Stomach (tissue), 9 donors: ENCODE data around the gene IGHMBP2. TPM values are rescaled to one million over a fixed set of nuclear protein-coding genes. Genes with fewer than 3 reads are reported as not detected.

Experiments
- DNase-seq, 2 donors: peaks; one replicate each; pipeline versions ENCODE4 v3.0.0 to v3.0.0-alpha.2; 2013 to 2019
- H3K27ac ChIP-seq, 5 donors: fragments of 200-600 bp in 4 of 5; sonication (generic) in 4 of 5; one replicate each; pipeline ENCODE4 v1.5.1; 2013 to 2019; ENCODE audit warnings: mild to moderate bottlenecking in 1 of 5, moderate library complexity in 1 of 5
- H3K27me3 ChIP-seq, 3 donors: fragments of 200-600 bp; sonication (generic); one replicate each; pipeline ENCODE4 v1.5.1; 2017 to 2019; ENCODE audit warnings: mixed run types in 1 of 3
- H3K36me3 ChIP-seq, 4 donors: fragments of 200-600 bp; sonication (generic); 1 replicate in 3 of 4; 2 replicates in 1 of 4; pipeline ENCODE4 v1.5.1; 2016 to 2019
- H3K4me1 ChIP-seq, 4 donors: fragments of 200-600 bp; sonication (generic); one replicate each; pipeline ENCODE4 v1.5.1; 2016 to 2019
- H3K4me3 ChIP-seq, 4 donors: fragments of 200-600 bp; sonication (generic) in 3 of 4; one replicate each; pipeline ENCODE4 v1.5.1; 2016 to 2019; ENCODE audit warnings: mild to moderate bottlenecking in 1 of 4
- H3K9me3 ChIP-seq, 4 donors: fragments of 200-600 bp; sonication (generic); one replicate each; pipeline ENCODE4 v1.5.1; 2016 to 2019
- EP300 ChIP-seq: sonication (generic); formaldehyde crosslinking; IDR thresholded peaks from one replicate; pipeline ENCODE4 v1.6.1; 2017; ENCODE audit warnings: antibody characterized with exemption
- POLR2A ChIP-seq, 4 donors: fragments of 450-650 bp; IDR thresholded peaks; one replicate each; pipeline ENCODE4 v1.6.1; 2016; ENCODE audit warnings: antibody characterized with exemption in 4 of 4, control low read depth in 2 of 4, mild to moderate bottlenecking in 1 of 4, moderate library complexity in 1 of 4
- POLR2AphosphoS5 ChIP-seq, 3 donors: sonication (generic); formaldehyde crosslinking; IDR thresholded peaks; one replicate each; pipeline ENCODE4 v1.6.1; 2016; ENCODE audit warnings: antibody characterized with exemption in 3 of 3
- WGBS, 5 donors: extraction: QIAGEN DNeasy Blood & Tissue Kit in 3 of 5; methylation state at CpG; one replicate each; pipeline versions ENCODE4 v1.1.5 to v1.1.7; 2013 to 2018; 5-methylcytosine and 5-hydroxymethylcytosine counted together
- intact Hi-C: fragments of 100-400 bp; cut with DNase I; formaldehyde crosslinking; loops from one replicate; pipeline ENCODE4 v1.15.1; 2023; ENCODE audit warnings: low total_unique reads
- polyA plus RNA-seq, 3 donors: library from polyadenylated mRNA; stranded (reverse); fragments of 200-250 nt; gene quantifications; one replicate each; pipeline ENCODE4 v1.2.3, GENCODE V29; 2013
- total RNA-seq, 5 donors: library from RNA; depleted of rRNA; stranded (reverse); fragments of >200 nt; gene quantifications; one replicate each; pipeline versions ENCODE4 v1.1.0 to v1.2.3, GENCODE V29; 2014 to 2016
- TF ChIP-seq, protein P1 (sequence below), 7 experiments: fragments of 450-650 bp in 4 of 7; fragments of 200-600 bp in 3 of 7; sonication (generic) in 3 of 7; IDR thresholded peaks; one replicate each; pipeline ENCODE4 v1.5.1; 2016 to 2019; ENCODE audit warnings: antibody characterized with exemption in 7 of 7, control low read depth in 2 of 7, mild to moderate bottlenecking in 1 of 7
- donor health status: healthy with polysubstance abuse.
- donor health status: Bipolar disorder and iron deficiency.
- donor health status: healthy.

IGHMBP2 gene
- total and polyA plus RNA-seq, 8 donors, result 8.8 to 133 (median 13.7) TPM

DNA sequence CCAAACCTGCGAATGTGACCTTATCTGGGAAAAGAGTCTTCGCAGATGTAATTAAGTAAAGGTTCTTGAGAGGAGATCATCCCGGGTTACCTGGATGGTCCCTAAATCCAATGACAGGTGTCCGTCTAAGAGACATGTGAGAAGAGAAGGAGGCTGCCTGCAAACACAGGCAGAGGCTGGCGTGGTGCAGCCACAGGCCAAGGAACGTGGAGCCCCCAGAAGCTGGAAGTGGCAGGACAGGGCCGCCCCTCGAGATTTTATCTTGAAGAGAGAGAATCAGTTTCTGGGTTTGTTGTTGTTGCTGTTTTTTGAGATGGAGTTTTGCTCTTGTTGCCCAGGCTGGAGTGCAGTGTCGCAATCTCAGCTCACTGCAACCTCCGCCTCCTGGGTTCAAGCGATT lies 43.5 kb downstream of the IGHMBP2 start:
- no peaks in the 10 kb centered on the region for H3K9me3 ChIP-seq
- 68 to 84% (median 72%) methylated on average over 11 of the region's 11 CpGs for WGBS, 5 donors
- H3K27ac ChIP-seq, result peak overlapping the region in 2 of 5 donors; percentile 84 to 91
- peaks cover 0 to 36% (median 20%) of the 10 kb centered on the region in 4 donors for H3K4me1 ChIP-seq
- H3K27me3 ChIP-seq, result no peaks in the 10 kb centered on the region
- DNase-seq, result no peak
- intact Hi-C loops, result no loop called here
- no peak overlapping the region for H3K4me3 ChIP-seq
- no peaks in the 10 kb centered on the region for H3K36me3 ChIP-seq
- TF ChIP-seq EP300 (no peak), POLR2A (IDR thresholded peaks at IDR 0.05) (no peak), POLR2AphosphoS5 (IDR thresholded peaks at IDR 0.05) (no peak)
- TF ChIP-seq, protein P1, sequence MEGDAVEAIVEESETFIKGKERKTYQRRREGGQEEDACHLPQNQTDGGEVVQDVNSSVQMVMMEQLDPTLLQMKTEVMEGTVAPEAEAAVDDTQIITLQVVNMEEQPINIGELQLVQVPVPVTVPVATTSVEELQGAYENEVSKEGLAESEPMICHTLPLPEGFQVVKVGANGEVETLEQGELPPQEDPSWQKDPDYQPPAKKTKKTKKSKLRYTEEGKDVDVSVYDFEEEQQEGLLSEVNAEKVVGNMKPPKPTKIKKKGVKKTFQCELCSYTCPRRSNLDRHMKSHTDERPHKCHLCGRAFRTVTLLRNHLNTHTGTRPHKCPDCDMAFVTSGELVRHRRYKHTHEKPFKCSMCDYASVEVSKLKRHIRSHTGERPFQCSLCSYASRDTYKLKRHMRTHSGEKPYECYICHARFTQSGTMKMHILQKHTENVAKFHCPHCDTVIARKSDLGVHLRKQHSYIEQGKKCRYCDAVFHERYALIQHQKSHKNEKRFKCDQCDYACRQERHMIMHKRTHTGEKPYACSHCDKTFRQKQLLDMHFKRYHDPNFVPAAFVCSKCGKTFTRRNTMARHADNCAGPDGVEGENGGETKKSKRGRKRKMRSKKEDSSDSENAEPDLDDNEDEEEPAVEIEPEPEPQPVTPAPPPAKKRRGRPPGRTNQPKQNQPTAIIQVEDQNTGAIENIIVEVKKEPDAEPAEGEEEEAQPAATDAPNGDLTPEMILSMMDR (IDR thresholded peaks at IDR 0.05), result no peak

DNA sequence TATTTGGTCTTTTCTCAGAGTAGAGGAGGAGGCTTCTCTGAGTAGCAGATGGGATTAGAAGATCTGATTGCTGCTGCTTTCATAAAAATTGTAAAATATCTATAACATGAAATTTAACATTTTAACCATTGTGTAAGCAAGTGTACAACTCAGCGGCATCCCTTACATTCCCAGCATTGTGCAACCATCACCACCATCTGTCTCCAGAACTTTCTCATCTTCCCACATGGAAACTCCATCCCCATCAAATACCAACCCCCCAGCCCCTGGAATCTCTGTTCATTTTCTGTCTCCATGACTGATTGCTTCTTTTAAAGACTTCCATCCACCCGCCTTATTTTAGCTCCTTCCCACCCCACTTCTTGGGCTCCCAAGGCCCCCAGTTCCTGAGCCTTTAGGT lies 44.8 kb downstream of the IGHMBP2 start:
- H3K27me3 ChIP-seq, result no peaks in the 10 kb centered on the region
- WGBS, 5 donors, result 39 to 80% (median 69%) methylated on average over 2 of the region's 2 CpGs
- no peaks in the 10 kb centered on the region for H3K36me3 ChIP-seq
- no peaks in the 10 kb centered on the region for H3K9me3 ChIP-seq
- no peak for DNase-seq
- intact Hi-C loops, result no loop called here
- H3K4me3 ChIP-seq, result no peak overlapping the region
- H3K27ac ChIP-seq, result no peak overlapping the region
- TF ChIP-seq EP300, result no peak
- TF ChIP-seq POLR2A (IDR thresholded peaks at IDR 0.05), result no peak
- TF ChIP-seq, protein P1 (IDR thresholded peaks at IDR 0.05), result no peak
- no peak for TF ChIP-seq POLR2AphosphoS5 (IDR thresholded peaks at IDR 0.05)
- peaks cover 0 to 24% (median 13%) of the 10 kb centered on the region in 4 donors for H3K4me1 ChIP-seq

DNA sequence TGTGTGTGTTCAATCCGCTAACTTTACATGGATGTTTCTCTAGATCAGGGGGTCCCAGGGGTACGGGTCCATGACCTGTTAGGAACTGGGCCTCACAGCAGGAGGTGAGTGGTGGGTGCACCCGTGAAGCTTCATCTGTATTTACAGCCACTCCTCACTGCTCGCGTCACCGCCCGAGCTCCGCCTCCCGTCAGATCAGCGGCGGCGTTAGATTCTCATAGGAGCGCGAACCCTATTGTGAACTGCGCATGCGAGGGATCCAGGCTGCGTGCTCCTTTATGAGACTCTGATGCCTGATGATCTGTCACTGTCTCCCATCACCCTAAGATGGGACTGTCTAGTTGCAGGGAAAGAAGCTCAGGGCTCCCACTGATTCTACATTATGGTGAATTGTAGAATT lies 45.2 kb downstream of the IGHMBP2 start:
- no peak overlapping the region for H3K4me3 ChIP-seq
- no peak for DNase-seq
- no peaks in the 10 kb centered on the region for H3K27me3 ChIP-seq
- H3K4me1 ChIP-seq, result peaks cover 0 to 20% (median 11%) of the 10 kb centered on the region in 4 donors
- no peak overlapping the region for H3K27ac ChIP-seq
- H3K36me3 ChIP-seq, result no peaks in the 10 kb centered on the region
- TF ChIP-seq EP300, result no peak
- TF ChIP-seq, protein P1 (IDR thresholded peaks at IDR 0.05), result no peak
- TF ChIP-seq POLR2A (IDR thresholded peaks at IDR 0.05), result no peak
- TF ChIP-seq POLR2AphosphoS5 (IDR thresholded peaks at IDR 0.05), result no peak
- no peaks in the 10 kb centered on the region for H3K9me3 ChIP-seq
- intact Hi-C loops, result no loop called here
- 85 to 92% (median 92%) methylated on average over 12 to 17 of the region's 17 CpGs for WGBS, 5 donors

DNA sequence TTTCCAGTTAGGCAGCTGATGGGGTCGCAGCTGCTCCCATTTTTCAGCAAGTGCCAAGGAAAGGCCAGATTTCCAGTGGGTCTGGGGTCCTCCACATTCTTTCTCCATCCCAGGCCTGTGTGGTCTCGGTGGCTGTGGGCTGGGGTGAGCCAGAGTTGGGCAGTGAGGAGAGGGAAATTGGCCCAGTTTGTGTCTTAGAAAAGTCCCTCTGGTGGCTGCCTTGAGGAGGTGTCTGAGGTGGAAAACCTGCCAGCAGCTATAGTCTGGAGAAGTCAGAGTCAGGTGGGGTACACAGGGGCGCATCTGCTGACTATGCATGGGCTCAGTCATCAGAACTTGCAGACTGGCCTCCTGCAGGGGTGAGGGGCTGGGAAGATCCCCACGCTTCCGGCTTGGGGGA lies 46.6 kb downstream of the IGHMBP2 start:
- H3K4me3 ChIP-seq, result no peak overlapping the region
- intact Hi-C loops, result no loop called here
- no peak for DNase-seq
- no peaks in the 10 kb centered on the region for H3K9me3 ChIP-seq
- peak overlapping the region in 1 of 5 donors; percentile 34 for H3K27ac ChIP-seq
- H3K4me1 ChIP-seq, result peaks cover 4 to 26% (median 17%) of the 10 kb centered on the region in 4 donors
- no peaks in the 10 kb centered on the region for H3K36me3 ChIP-seq
- WGBS, 5 donors, result 52 to 74% (median 68%) methylated on average over 5 of the region's 5 CpGs
- TF ChIP-seq POLR2A (IDR thresholded peaks at IDR 0.05), result no peak
- TF ChIP-seq POLR2AphosphoS5 (IDR thresholded peaks at IDR 0.05), result no peak
- no peak for TF ChIP-seq EP300
- TF ChIP-seq, protein P1 (IDR thresholded peaks at IDR 0.05), result no peak
- H3K27me3 ChIP-seq, result no peaks in the 10 kb centered on the region
